Measurements from ENCODE around the gene LRRC2. TPM values are rescaled to one million over a fixed set of nuclear protein-coding genes. Genes with fewer than 3 reads are reported as not detected.

The LRRC2 gene
- total RNA-seq, 1 experiment from 2014 or later: not detected

DNA sequence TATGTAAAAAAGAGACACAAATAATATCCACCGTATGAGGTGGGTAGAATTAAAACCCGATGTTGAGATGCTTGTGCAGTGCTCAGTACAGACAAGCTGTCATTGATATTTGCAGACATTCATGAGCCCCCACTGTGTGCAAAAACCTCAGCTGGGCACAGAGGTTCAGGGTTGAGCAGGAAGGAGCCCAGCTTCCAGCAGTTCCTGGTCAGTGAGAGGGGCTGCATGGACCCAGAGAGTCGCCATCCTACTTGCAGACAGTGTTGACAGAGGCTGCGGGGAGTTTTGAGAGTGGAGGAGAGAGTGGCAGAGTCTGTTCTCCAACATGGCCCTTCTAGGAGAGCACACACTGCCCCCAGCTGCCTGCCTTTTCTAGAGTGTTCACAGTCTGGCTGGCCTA, 95.3 kb downstream of the LRRC2 start:
- no peak overlapping the region for H3K27ac ChIP-seq (ENCODE audit: low read length)
- in situ Hi-C loops (cut with HindIII; ENCODE audit: low pct_unique_long_range_greater_than_20kb, low sequenced_read_pairs) (no loop called here), intact Hi-C loops (cut with micrococcal nuclease; ENCODE audit: unreplicated experiment) (no loop called here)
- H3K9me3 ChIP-seq (ENCODE audit: control insufficient read depth, insufficient read depth, low read depth, low read length): no peaks in the 10 kb centered on the region
- no peaks in the 10 kb centered on the region for H3K27me3 ChIP-seq (ENCODE audit: control insufficient read depth, insufficient read depth, low read length)
- POLR2A ChIA-PET: no interaction called here
- DNase-seq (ENCODE audit: low read depth, low spot score) (no peak), ATAC-seq (no peak)
- CTCF ChIA-PET: no interaction called here
- TF ChIP-seq, protein P1, sequence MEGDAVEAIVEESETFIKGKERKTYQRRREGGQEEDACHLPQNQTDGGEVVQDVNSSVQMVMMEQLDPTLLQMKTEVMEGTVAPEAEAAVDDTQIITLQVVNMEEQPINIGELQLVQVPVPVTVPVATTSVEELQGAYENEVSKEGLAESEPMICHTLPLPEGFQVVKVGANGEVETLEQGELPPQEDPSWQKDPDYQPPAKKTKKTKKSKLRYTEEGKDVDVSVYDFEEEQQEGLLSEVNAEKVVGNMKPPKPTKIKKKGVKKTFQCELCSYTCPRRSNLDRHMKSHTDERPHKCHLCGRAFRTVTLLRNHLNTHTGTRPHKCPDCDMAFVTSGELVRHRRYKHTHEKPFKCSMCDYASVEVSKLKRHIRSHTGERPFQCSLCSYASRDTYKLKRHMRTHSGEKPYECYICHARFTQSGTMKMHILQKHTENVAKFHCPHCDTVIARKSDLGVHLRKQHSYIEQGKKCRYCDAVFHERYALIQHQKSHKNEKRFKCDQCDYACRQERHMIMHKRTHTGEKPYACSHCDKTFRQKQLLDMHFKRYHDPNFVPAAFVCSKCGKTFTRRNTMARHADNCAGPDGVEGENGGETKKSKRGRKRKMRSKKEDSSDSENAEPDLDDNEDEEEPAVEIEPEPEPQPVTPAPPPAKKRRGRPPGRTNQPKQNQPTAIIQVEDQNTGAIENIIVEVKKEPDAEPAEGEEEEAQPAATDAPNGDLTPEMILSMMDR (IDR thresholded peaks at IDR 0.05): no peak
- TF ChIP-seq TCF7L2 (IDR thresholded peaks at IDR 0.05; ENCODE audit: low read depth, low read length) (no peak), SIN3A (IDR thresholded peaks at IDR 0.05; ENCODE audit: borderline replicate concordance, insufficient read depth, low read depth, low read length) (no peak), POLR2AphosphoS5 (IDR thresholded peaks at IDR 0.05; ENCODE audit: low read depth, low read length) (no peak)
- TF ChIP-seq, protein P2, sequence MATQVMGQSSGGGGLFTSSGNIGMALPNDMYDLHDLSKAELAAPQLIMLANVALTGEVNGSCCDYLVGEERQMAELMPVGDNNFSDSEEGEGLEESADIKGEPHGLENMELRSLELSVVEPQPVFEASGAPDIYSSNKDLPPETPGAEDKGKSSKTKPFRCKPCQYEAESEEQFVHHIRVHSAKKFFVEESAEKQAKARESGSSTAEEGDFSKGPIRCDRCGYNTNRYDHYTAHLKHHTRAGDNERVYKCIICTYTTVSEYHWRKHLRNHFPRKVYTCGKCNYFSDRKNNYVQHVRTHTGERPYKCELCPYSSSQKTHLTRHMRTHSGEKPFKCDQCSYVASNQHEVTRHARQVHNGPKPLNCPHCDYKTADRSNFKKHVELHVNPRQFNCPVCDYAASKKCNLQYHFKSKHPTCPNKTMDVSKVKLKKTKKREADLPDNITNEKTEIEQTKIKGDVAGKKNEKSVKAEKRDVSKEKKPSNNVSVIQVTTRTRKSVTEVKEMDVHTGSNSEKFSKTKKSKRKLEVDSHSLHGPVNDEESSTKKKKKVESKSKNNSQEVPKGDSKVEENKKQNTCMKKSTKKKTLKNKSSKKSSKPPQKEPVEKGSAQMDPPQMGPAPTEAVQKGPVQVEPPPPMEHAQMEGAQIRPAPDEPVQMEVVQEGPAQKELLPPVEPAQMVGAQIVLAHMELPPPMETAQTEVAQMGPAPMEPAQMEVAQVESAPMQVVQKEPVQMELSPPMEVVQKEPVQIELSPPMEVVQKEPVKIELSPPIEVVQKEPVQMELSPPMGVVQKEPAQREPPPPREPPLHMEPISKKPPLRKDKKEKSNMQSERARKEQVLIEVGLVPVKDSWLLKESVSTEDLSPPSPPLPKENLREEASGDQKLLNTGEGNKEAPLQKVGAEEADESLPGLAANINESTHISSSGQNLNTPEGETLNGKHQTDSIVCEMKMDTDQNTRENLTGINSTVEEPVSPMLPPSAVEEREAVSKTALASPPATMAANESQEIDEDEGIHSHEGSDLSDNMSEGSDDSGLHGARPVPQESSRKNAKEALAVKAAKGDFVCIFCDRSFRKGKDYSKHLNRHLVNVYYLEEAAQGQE (IDR thresholded peaks at IDR 0.05; ENCODE audit: insufficient read depth in 1 of 2, low read depth in 2 of 2, low read length in 1 of 2): no peak
- no TSS peak for BruUV-seq (replicated peaks)
- H3K4me3 ChIP-seq (ENCODE audit: low read depth in 2 of 2, low read length in 2 of 2): no peak overlapping the region
- H3K36me3 ChIP-seq (ENCODE audit: control insufficient read depth, insufficient read depth, low read length): no peaks in the 10 kb centered on the region
- no peaks in the 10 kb centered on the region for H3K4me1 ChIP-seq (ENCODE audit: control insufficient read depth, insufficient read depth, low read length)

DNA sequence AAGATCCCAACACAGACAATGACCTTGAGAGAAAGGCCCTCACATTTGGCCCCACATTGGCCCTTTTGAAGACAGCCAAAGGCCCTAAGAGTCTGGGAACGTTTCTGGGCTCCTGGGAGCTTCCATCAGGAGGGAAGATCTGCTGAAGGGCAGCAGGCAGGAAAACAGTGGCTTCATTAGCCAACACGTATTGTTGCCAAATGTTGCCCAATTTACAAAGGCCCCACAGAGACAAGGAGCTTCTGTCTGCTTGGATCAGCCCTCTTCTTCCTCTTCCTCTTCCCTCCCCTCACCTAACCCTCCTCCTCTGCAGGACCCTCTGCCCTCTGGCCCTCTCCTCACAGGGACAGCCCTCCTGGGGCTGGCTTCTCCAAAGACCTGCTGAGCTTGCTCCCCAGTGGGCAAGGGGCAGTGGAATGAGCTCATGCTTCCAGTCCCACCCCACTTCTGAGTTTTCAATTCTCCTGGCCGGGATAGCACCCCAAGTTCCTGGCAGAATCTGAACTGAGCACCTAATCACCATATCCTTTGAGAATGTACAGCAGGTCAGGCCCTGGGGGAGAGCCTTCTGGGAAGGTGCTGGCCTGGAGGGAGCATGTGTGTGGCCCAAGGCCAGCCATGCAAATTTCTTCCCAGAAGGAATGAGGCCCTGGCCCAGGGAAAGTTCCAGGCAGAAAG, 96.3 kb downstream of the LRRC2 start:
- in situ Hi-C loops (cut with HindIII; ENCODE audit: low pct_unique_long_range_greater_than_20kb, low sequenced_read_pairs) (no loop called here), intact Hi-C loops (cut with micrococcal nuclease; ENCODE audit: unreplicated experiment) (no loop called here)
- H3K36me3 ChIP-seq (ENCODE audit: control insufficient read depth, insufficient read depth, low read length): no peaks in the 10 kb centered on the region
- no peaks in the 10 kb centered on the region for H3K9me3 ChIP-seq (ENCODE audit: control insufficient read depth, insufficient read depth, low read depth, low read length)
- no peak for ATAC-seq
- POLR2A ChIA-PET: no interaction called here
- CTCF ChIA-PET: no interaction called here
- H3K4me3 ChIP-seq (ENCODE audit: low read depth in 2 of 2, low read length in 2 of 2): no peak overlapping the region
- no peaks in the 10 kb centered on the region for H3K4me1 ChIP-seq (ENCODE audit: control insufficient read depth, insufficient read depth, low read length)
- BruUV-seq (replicated peaks): no TSS peak
- no peak overlapping the region for H3K27ac ChIP-seq (ENCODE audit: low read length)
- no peaks in the 10 kb centered on the region for H3K27me3 ChIP-seq (ENCODE audit: control insufficient read depth, insufficient read depth, low read length)
- no peak for DNase-seq (ENCODE audit: low read depth, low spot score)
- TF ChIP-seq, protein P2 (IDR thresholded peaks at IDR 0.05; ENCODE audit: insufficient read depth in 1 of 2, low read depth in 2 of 2, low read length in 1 of 2): no peak
- no peak for TF ChIP-seq POLR2AphosphoS5 (IDR thresholded peaks at IDR 0.05; ENCODE audit: low read depth, low read length)
- TF ChIP-seq, protein P1 (IDR thresholded peaks at IDR 0.05): no peak
- no peak for TF ChIP-seq TCF7L2 (IDR thresholded peaks at IDR 0.05; ENCODE audit: low read depth, low read length)
- TF ChIP-seq SIN3A (IDR thresholded peaks at IDR 0.05; ENCODE audit: borderline replicate concordance, insufficient read depth, low read depth, low read length): no peak

Data from Panc1 (cell line).